Activated T-helper 1 cell treated with Interleukin-2 at 50 U/mL for 16 hours (primary cell): ENCODE data around the gene MAP4K3.
"Not testable (repeated sequence)": the region's sequence is repeated elsewhere in the genome, so short reads cannot be mapped to it uniquely, and the experiment has no call there.

ENCODE experiments used
- DNase-seq: peaks from one replicate; pipeline ENCODE4 v3.0.0-alpha.2; 2020; ENCODE audit warnings: low read depth

The MAP4K3 gene

GRCh38 chr2:39408351-39409136 is 28.5 kb downstream of the MAP4K3 start:
- DNase-seq, result no peak

- DNase-seq, result no peak
These were observed 29.4 kb downstream of the MAP4K3 start for GRCh38 chr2:39407516-39408296.

GRCh38 chr2:39405364-39405763 is 31.7 kb downstream of the MAP4K3 start:
- DNase-seq, result no peak

GRCh38 chr2:39403311-39403710 is 33.8 kb downstream of the MAP4K3 start:
- no peak for DNase-seq

GRCh38 chr2:39401319-39401718 is 35.8 kb downstream of the MAP4K3 start:
- DNase-seq, result no peak

- no peak for DNase-seq
These were observed 37.5 kb downstream of the MAP4K3 start for GRCh38 chr2:39399570-39399969.

- DNase-seq, result no peak
These were observed 41.8 kb downstream of the MAP4K3 start for GRCh38 chr2:39395313-39395712.

GRCh38 chr2:39394516-39394961 is 42.5 kb downstream of the MAP4K3 start:
- no peak for DNase-seq

- no peak for DNase-seq
These were observed 44.4 kb downstream of the MAP4K3 start for GRCh38 chr2:39392672-39393071.

- DNase-seq, result no peak
These were observed 46.9 kb downstream of the MAP4K3 start for GRCh38 chr2:39390216-39390615.

GRCh38 chr2:39386064-39386463 is 51.0 kb downstream of the MAP4K3 start:
- no peak for DNase-seq

GRCh38 chr2:39385172-39385571 is 51.9 kb downstream of the MAP4K3 start:
- DNase-seq, result no peak

GRCh38 chr2:39384071-39384470 is 53.0 kb downstream of the MAP4K3 start:
- not testable (repeated sequence) for DNase-seq

GRCh38 chr2:39383146-39383545 is 53.9 kb downstream of the MAP4K3 start:
- DNase-seq, result no peak

- no peak for DNase-seq
These were observed 55.4 kb downstream of the MAP4K3 start for GRCh38 chr2:39381653-39382052.

- DNase-seq, result no peak
These were observed 56.4 kb downstream of the MAP4K3 start for GRCh38 chr2:39380525-39381150.

GRCh38 chr2:39379643-39380524 is 57.2 kb downstream of the MAP4K3 start:
- DNase-seq, result no peak

- no peak for DNase-seq
These were observed 58.1 kb downstream of the MAP4K3 start for GRCh38 chr2:39378968-39379367.

- no peak for DNase-seq
These were observed 59.7 kb downstream of the MAP4K3 start for GRCh38 chr2:39377226-39377939.

GRCh38 chr2:39375917-39376316 is 61.2 kb downstream of the MAP4K3 start:
- DNase-seq, result no peak

- DNase-seq, result no peak
These were observed 63.8 kb downstream of the MAP4K3 start for GRCh38 chr2:39373181-39373802.
